GM19025 (cell line): ENCODE measurements around the gene INHBE.
A peak's percentile ranks its signal among the peaks of the same experiment; 100 is the strongest.
"Not testable (repeated sequence)": the region's sequence is repeated elsewhere in the genome, so short reads cannot be mapped to it uniquely, and the experiment has no call there.

Experiments used
- ATAC-seq: cut with Tn5 transposase; IDR thresholded peaks from one replicate; pipeline ENCODE4 v1.9.1; 2021; ENCODE audit warnings: mild to moderate bottlenecking, low read depth, moderate library complexity; ENCODE audit not compliant: unreplicated experiment

Gene INHBE

GRCh38 chr12:57439762-57440266 is 15.3 kb upstream of the INHBE start:
- no peak for ATAC-seq

GRCh38 chr12:57441393-57441792 is 13.7 kb upstream of the INHBE start:
- ATAC-seq, result not testable (repeated sequence)

GRCh38 chr12:57441846-57442427 is 13.2 kb upstream of the INHBE start:
- no peak for ATAC-seq

- ATAC-seq, result not testable (repeated sequence)
These were observed 10.8 kb upstream of the INHBE start for GRCh38 chr12:57444337-57444736.

GRCh38 chr12:57444744-57445143 is 10.4 kb upstream of the INHBE start:
- ATAC-seq, result no peak

GRCh38 chr12:57446292-57446960 is 8.7 kb upstream of the INHBE start:
- ATAC-seq, result no peak

- ATAC-seq, result no peak
These were observed 6.4 kb upstream of the INHBE start for GRCh38 chr12:57448669-57449068.

- ATAC-seq, result no peak
These were observed 5.7 kb upstream of the INHBE start for GRCh38 chr12:57449375-57449774.

- ATAC-seq, result no peak
These were observed 5.0 kb upstream of the INHBE start for GRCh38 chr12:57450057-57450456.

- ATAC-seq, result no peak
These were observed 3.8 kb upstream of the INHBE start for GRCh38 chr12:57451233-57451778.

- no peak for ATAC-seq
These were observed 2.7 kb upstream of the INHBE start for GRCh38 chr12:57452181-57452936.

- ATAC-seq, result peak; percentile 45
These were observed 2.1 kb upstream of the INHBE start for GRCh38 chr12:57452937-57453509.

GRCh38 chr12:57454213-57454565 is 918 bp upstream of the INHBE start:
- no peak for ATAC-seq

- ATAC-seq, result no peak
These were observed 452 bp downstream of the INHBE start for GRCh38 chr12:57455374-57456144.

GRCh38 chr12:57456145-57456700 is 1.1 kb downstream of the INHBE start:
- peak; percentile 28 for ATAC-seq

- no peak for ATAC-seq
These were observed 1.8 kb downstream of the INHBE start for GRCh38 chr12:57456737-57457490.

- ATAC-seq, result no peak
These were observed 3.6 kb downstream of the INHBE start for GRCh38 chr12:57458665-57459054.

- ATAC-seq, result peak; percentile 45
These were observed 4.1 kb downstream of the INHBE start for GRCh38 chr12:57459055-57459749.
